Activated CD4-positive, alpha-beta T cell treated with anti-CD3 and anti-CD28 coated beads, Interleukin-10, Interleukin-2, amounts not matched to agents 100 ng/mL and 50 ng/mL, durations not matched to agents 16 hours and 8 hours (primary cell): ENCODE data around the gene PTHLH.
A peak's percentile ranks its signal among the peaks of the same experiment; 100 is the strongest.

ENCODE experiments used
- DNase-seq: peaks from one replicate; pipeline ENCODE4 v3.0.0-alpha.2; 2020

The PTHLH gene

DNA sequence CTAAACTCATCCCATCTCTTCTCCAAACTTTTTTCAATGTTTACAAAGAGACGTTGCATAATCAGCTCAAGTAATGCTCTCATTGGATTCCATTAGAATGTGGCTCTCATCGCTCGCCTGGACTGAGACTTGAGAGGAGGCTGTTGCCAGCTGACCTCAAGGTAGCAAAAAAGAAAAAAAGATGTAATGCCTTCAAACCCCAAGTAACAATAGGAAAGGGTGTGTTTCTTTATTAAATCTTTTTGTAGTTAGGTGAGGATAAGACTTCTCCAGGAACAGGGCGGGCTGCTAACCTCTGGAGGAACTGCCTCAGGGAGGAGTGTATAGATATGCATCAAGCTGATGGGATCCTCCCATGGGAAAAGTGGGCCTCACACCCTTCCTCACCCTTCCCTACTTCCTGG lies 956 bp upstream of the PTHLH start:
- DNase-seq = no peak

- DNase-seq = no peak
Observed at GRCh38 chr12:27971606-27972005, 927 bp downstream of the PTHLH start.

DNA sequence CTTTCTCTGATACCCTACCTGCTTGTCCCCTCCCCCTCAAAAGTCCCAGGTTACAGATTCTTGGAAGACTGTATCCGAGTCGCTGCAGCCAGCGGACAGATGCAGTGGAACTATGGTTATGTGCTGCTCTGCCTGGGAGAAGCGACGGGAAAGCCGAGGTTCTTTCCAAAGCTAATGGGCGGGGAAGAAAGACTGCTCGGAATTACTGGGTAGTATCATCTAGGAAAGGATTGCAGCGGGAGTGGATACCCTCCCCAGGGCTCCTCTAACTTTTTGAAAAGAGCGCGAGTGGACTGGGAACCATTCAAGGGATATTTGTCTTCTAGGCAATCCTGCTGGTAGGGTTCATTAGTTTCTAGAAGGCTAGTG lies 1.4 kb downstream of the PTHLH start:
- DNase-seq = no peak

- DNase-seq = no peak
Observed at GRCh38 chr12:27970401-27971120, 2.0 kb downstream of the PTHLH start.

DNA sequence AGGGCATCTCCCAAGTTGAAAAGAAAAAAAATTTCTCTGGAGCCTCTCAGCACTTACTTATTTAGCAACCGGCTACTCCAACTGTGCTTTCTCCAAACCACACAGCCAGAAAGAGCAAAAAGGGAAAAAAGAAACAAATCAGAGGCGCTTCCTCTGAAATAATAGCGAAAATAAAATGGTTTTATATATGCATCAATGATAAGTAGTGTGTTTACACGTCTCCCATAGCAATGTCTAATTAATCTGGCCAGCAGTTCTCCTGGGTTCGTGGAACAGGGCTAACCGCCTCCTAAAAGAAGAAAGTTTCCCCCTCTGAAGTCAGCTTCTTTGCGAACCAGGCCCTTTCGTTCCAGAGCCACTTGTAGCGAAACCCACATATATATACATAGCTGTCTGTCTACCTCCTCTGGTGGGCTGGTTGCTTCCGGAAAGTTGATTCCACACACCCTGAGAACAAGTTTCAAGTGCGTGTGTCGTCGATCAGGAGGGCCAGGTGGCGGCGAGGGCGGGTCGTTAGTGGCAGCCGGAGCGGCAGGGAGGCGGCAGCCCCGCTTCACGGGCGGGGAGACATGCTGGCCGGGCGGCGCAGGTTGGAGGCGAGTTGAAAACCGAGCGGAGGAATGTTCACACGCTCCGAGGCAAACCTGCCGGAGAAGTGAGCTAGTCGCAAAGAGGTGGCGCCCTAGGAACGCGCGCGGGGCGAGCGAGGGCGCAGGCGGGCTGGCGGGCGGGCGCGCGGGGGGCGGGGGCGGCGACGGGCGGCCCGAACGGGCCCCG lies 2.7 kb downstream of the PTHLH start:
- DNase-seq = peak; percentile 56

- DNase-seq = no peak
Observed at GRCh38 chr12:27968972-27969623, 3.4 kb downstream of the PTHLH start.

DNA sequence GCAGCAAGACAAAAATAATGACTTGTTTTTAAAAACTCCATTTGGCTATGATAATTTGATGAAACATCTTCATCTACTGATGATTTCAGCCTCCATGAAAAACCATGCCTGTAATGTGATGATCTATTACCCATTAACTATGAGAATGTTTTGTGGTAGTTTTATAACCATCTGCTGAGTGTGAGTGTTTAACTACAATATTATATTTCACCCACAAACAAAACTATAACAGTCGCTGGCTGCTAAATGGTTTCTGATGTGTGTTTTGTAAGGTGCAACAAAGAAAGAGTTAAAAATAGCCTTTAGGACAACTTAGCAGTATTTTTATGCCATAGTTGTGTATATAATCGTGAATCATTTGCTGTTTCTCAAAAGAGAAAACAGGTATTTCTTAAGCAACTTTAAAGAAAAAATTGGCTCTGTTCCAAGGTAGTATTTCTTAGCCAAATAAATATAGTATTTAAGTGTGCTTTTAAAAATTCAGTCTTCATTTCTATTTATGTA lies 4.9 kb downstream of the PTHLH start:
- DNase-seq = no peak

GRCh38 chr12:27966870-27967269 lies 5.7 kb downstream of the PTHLH start:
- DNase-seq = peak; percentile 67

DNA sequence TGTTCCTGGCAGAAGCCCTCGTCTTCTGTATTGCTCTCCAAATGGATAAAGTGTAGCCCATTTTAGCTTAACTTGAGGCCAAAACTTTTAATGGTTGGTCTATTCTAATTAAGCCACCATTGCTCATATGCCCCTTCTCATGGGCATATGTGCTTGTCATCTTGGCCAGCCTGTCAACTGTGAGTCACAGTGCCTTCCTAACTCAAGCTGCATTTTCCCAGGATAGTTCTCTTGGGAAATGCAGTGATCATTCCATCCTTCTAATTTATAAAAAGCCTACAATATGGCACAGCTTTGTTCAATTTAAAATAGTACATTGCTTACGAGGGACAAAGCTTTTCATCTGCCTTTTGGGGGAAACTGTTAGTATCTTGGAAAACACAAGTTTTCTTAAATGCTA lies 6.6 kb downstream of the PTHLH start:
- DNase-seq = no peak

DNA sequence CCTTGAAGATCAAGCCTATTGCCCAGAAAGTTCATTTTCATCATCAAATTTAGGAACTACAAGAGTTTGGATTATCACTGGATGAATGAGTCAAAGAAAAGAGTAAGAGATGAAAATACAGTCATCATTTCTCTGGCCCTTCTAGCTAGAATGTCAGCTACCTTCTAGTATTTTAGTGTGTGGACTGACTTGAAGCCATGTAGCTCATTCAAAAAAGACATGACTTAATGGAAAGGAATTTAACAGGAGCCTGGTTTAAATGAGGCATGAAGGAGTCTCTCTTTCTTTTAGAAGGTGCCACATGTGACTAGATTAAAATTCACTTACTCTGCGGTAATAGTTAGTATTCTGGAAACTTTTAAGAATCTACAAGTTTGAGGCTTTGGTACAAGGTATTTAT lies 7.1 kb downstream of the PTHLH start:
- DNase-seq = no peak

GRCh38 chr12:27964123-27964522 lies 8.4 kb downstream of the PTHLH start:
- DNase-seq = no peak

DNA sequence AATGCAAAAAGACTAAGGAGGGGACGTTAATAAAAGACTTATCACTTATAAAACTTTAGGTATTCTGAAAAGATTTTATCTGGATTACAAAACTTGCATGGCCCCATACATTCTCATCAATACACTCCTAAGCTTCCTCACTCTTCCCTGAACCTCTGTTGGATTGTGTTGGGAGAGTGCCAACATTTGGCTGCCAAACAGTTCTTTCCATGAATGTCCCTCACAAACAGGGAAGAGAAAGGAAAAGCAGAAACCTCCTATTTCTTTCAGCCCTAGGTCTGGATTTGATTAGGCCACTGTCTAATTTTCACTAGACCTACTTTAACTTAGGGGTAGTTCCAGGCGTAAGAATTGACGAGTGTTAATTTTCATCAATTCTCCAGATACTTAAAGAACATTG lies 11.7 kb downstream of the PTHLH start:
- DNase-seq = no peak

DNA sequence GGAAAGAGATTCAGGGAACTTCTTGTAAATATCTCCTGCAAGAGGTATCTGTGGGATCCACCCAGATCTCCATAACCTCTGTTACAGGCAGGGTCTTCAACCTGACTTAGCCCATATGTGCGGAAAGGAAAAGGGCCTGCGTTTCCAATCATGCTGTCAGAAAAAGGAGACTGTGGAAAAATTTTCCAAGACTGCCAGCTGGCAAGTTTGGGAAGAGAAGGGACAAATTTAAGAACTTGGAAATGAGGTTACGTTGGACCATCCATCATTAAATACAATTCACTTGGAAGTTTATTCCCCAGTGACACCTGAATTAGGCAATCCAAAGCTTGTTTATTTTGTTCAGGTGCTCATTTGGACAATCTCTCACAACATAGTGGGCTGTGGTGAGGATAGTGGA lies 13.9 kb downstream of the PTHLH start:
- no peak for DNase-seq

GRCh38 chr12:27957366-27957765 lies 15.2 kb downstream of the PTHLH start:
- no peak for DNase-seq

- no peak for DNase-seq
Observed at GRCh38 chr12:27953817-27954216, 18.7 kb downstream of the PTHLH start.

GRCh38 chr12:27953348-27953747 lies 19.2 kb downstream of the PTHLH start:
- no peak for DNase-seq

- no peak for DNase-seq
Observed at GRCh38 chr12:27952510-27952909, 20.0 kb downstream of the PTHLH start.

GRCh38 chr12:27951898-27952297 lies 20.6 kb downstream of the PTHLH start:
- no peak for DNase-seq

DNA sequence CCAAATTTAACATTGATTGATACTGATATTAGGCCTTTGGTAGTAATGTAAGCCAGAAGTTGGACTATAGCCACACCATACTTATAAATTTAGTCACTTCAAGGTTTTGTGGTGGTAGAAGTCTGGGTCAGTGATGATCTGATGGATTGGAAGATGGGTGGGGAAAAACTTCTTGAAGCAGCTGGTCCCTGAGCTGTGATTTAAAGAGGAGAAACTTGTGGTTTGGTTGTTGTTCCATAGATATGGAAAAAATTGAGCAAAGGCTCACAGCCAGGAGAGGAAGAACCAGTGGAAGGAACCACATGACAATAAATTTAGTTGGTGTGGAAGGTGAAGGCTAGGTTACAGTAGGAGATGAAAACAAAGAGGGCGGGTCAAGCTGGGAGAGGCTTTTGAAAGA lies 26.1 kb downstream of the PTHLH start:
- no peak for DNase-seq

GRCh38 chr12:27940756-27941402 lies 31.7 kb downstream of the PTHLH start:
- DNase-seq = peak; percentile 77

GRCh38 chr12:27940245-27940644 lies 32.3 kb downstream of the PTHLH start:
- no peak for DNase-seq

DNA sequence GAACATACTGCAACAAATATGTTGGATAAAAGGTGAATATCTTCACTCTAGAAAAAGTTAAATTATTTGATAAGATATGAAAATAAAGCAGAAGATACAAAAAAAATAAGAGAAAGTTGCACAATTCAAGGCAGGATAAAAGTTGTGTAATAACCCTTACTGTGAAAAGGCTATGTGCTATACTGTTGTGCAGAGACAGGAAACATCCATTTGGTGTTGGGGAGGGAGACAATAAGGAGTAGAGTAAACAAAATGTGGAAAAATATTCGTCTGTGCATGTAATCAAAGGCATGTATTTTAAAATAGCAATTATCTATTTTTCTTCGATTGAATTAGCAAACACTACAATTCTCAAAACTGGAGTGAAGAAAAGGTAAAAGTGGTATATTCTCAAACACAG lies 34.8 kb downstream of the PTHLH start:
- DNase-seq = no peak

DNA sequence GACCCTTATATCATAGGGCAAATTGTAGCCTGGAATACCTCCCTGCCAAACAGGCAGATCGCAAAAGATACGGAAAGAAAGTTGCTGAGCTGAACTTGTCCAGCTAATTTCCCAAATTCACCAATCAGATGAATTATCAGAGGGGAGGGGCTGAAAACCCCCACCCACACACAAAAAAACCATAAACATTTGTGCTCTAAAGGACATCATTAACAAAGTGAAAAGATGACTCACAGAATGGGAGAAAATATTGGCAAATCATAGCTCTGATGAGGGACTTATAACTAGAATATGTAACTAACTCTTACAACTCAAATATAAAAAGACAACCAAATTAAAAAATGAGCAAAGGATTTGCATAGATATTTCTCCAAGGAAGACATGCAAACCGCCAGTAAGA lies 36.3 kb downstream of the PTHLH start:
- DNase-seq = no peak
